Neural cell (in vitro differentiated cells): ENCODE results near the gene INPP5E. TPM values are rescaled to one million over a fixed set of nuclear protein-coding genes. Genes with fewer than 3 reads are reported as not detected.

ENCODE experiments used
- H2AFZ ChIP-seq: fragments of 200-600, 300-800 bp; sonication (generic), shearing (Covaris generic); 2 replicates; pipeline ENCODE4 v1.6.0; 2014; ENCODE audit warnings: low read depth, mild to moderate bottlenecking, antibody characterized with exemption, low read length, moderate library complexity
- H3F3A ChIP-seq: fragments of 200-600 bp; shearing (Covaris generic); 2 replicates; pipeline ENCODE4 v1.6.1; 2016; ENCODE audit warnings: mild to moderate bottlenecking, moderate library complexity, mixed read lengths, antibody characterized with exemption, low read length; ENCODE audit not compliant: insufficient read depth, poor library complexity, severe bottlenecking
- H3K27ac ChIP-seq: fragments of 200-600, 300-800 bp; sonication (generic), shearing (Covaris generic); 2 replicates; pipeline ENCODE4 v1.5.1; 2014; ENCODE audit warnings: mild to moderate bottlenecking, low read length, moderate library complexity
- H3K27me3 ChIP-seq: fragments of 300-800, 200-600 bp; sonication (generic), shearing (Covaris generic); 2 replicates; pipeline ENCODE4 v1.6.0; 2014; ENCODE audit warnings: mild to moderate bottlenecking, low read depth, low read length, moderate library complexity; ENCODE audit not compliant: insufficient read depth
- H3K36me3 ChIP-seq: fragments of 300-800, 200-600 bp; sonication (generic), shearing (Covaris generic); 2 replicates; pipeline ENCODE4 v1.5.1; 2014; ENCODE audit warnings: mild to moderate bottlenecking, antibody characterized with exemption, low read length, moderate library complexity; ENCODE audit not compliant: insufficient read depth
- H3K4me2 ChIP-seq: fragments of 300-800, 200-600 bp; sonication (generic), shearing (Covaris generic); 2 replicates; pipeline ENCODE4 v1.6.0; 2014; ENCODE audit warnings: mild to moderate bottlenecking, low read length
- H3K4me3 ChIP-seq: fragments of 300-800, 200-600 bp; sonication (generic), shearing (Covaris generic); 2 replicates; pipeline ENCODE4 v1.5.1; 2014; ENCODE audit warnings: mild to moderate bottlenecking, low read length, moderate library complexity
- H3K79me2 ChIP-seq: fragments of 200-600 bp; shearing (Covaris generic); replicated peaks from 2 replicates; pipeline ENCODE4 v1.6.0; 2014; ENCODE audit warnings: mild to moderate bottlenecking, low read length, moderate library complexity; ENCODE audit not compliant: insufficient read depth
- H3K9ac ChIP-seq: fragments of 300-800, 200-600 bp; sonication (generic), shearing (Covaris generic); 2 replicates; pipeline ENCODE4 v1.6.1; 2016; ENCODE audit warnings: mild to moderate bottlenecking, low read length, mixed read lengths
- H3K9me2 ChIP-seq: fragments of 200-600 bp; shearing (Covaris generic); 2 replicates; pipeline ENCODE4 v1.6.1; 2016; ENCODE audit warnings: mild to moderate bottlenecking, low read length, mixed read lengths; ENCODE audit not compliant: insufficient read depth
- H3K9me3 ChIP-seq: fragments of 200-600, 300-800 bp; sonication (generic), shearing (Covaris generic); 2 replicates; pipeline ENCODE4 v1.6.1; 2016; ENCODE audit warnings: mild to moderate bottlenecking, mixed run types, low read length, moderate library complexity, mixed read lengths
- H4K20me1 ChIP-seq: fragments of 200-600 bp; shearing (Covaris generic); 2 replicates; pipeline ENCODE4 v1.6.1; 2016; ENCODE audit warnings: mild to moderate bottlenecking, mixed run types; ENCODE audit not compliant: insufficient read depth
- CTCF ChIP-seq: fragments of 450-650 bp; IDR thresholded peaks from 2 replicates; pipeline ENCODE4 v1.5.1; 2014; ENCODE audit warnings: antibody characterized with exemption, mild to moderate bottlenecking, moderate library complexity; ENCODE audit not compliant: poor library complexity, severe bottlenecking
- EP300 ChIP-seq: fragments of 450-650 bp; conservative IDR thresholded peaks from 2 replicates; pipeline ENCODE4 v1.6.1; 2014; ENCODE audit warnings: antibody characterized with exemption, mild to moderate bottlenecking, moderate library complexity; ENCODE audit not compliant: poor library complexity, severe bottlenecking
- EZH2 ChIP-seq: fragments of 200-600, 300-800 bp; shearing (Covaris generic), sonication (generic); IDR thresholded peaks from 2 replicates; pipeline ENCODE4 v1.6.1; 2014; ENCODE audit warnings: antibody characterized with exemption, low read length, borderline replicate concordance, mild to moderate bottlenecking; ENCODE audit not compliant: insufficient read depth, poor library complexity, severe bottlenecking
- MXI1 ChIP-seq: fragments of 450-650 bp; conservative IDR thresholded peaks from 2 replicates; pipeline ENCODE4 v1.6.1; 2014; ENCODE audit warnings: antibody characterized with exemption, mild to moderate bottlenecking; ENCODE audit not compliant: poor library complexity, severe bottlenecking
- POLR2AphosphoS5 ChIP-seq: IDR thresholded peaks from 2 replicates; pipeline ENCODE4 v1.6.1; 2012
- RAD21 ChIP-seq: fragments of 450-650 bp; conservative IDR thresholded peaks from 2 replicates; pipeline ENCODE4 v1.6.1; 2014; ENCODE audit warnings: antibody characterized with exemption, mild to moderate bottlenecking, moderate library complexity
- SMC3 ChIP-seq: fragments of 450-650 bp; conservative IDR thresholded peaks from 2 replicates; pipeline ENCODE4 v1.6.1; 2014; ENCODE audit warnings: antibody characterized with exemption, mild to moderate bottlenecking, moderate library complexity; ENCODE audit not compliant: poor library complexity
- TAF1 ChIP-seq: IDR thresholded peaks from 2 replicates; pipeline ENCODE4 v1.6.1; 2012; ENCODE audit warnings: low read depth
- polyA plus RNA-seq: library from polyadenylated mRNA; depleted of rRNA; stranded (reverse); fragments of >200 nt; gene quantifications from 2 replicates; pipeline ENCODE4 v1.2.3, GENCODE V29; 2014
- TF ChIP-seq, protein P1 (sequence below): IDR thresholded peaks from 2 replicates; pipeline ENCODE4 v1.6.1; 2012; ENCODE audit warnings: borderline replicate concordance

Gene INPP5E
- polyA plus RNA-seq, 1 donor from 2014 or later: 17.9 TPM

- TF ChIP-seq EP300 (peak; percentile 58), TAF1 (no peak), POLR2AphosphoS5 (peak; percentile 96), SMC3 (no peak), MXI1 (peak; percentile 74), RAD21 (no peak), EZH2 (no peak), CTCF (no peak)
- TF ChIP-seq, protein P1, sequence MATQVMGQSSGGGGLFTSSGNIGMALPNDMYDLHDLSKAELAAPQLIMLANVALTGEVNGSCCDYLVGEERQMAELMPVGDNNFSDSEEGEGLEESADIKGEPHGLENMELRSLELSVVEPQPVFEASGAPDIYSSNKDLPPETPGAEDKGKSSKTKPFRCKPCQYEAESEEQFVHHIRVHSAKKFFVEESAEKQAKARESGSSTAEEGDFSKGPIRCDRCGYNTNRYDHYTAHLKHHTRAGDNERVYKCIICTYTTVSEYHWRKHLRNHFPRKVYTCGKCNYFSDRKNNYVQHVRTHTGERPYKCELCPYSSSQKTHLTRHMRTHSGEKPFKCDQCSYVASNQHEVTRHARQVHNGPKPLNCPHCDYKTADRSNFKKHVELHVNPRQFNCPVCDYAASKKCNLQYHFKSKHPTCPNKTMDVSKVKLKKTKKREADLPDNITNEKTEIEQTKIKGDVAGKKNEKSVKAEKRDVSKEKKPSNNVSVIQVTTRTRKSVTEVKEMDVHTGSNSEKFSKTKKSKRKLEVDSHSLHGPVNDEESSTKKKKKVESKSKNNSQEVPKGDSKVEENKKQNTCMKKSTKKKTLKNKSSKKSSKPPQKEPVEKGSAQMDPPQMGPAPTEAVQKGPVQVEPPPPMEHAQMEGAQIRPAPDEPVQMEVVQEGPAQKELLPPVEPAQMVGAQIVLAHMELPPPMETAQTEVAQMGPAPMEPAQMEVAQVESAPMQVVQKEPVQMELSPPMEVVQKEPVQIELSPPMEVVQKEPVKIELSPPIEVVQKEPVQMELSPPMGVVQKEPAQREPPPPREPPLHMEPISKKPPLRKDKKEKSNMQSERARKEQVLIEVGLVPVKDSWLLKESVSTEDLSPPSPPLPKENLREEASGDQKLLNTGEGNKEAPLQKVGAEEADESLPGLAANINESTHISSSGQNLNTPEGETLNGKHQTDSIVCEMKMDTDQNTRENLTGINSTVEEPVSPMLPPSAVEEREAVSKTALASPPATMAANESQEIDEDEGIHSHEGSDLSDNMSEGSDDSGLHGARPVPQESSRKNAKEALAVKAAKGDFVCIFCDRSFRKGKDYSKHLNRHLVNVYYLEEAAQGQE: peak; percentile 84
- Histone ChIP-seq H3K79me2 (peaks cover 33% of the 10 kb centered on the region), H3K9ac (peak within 1 kb of the TSS; percentile 86), H3K36me3 (no peaks in the 10 kb centered on the region), H3K27ac (peak within 1 kb of the TSS; percentile 95), H3K9me2 (no peaks in the 10 kb centered on the region), H3K9me3 (no peaks in the 10 kb centered on the region), H4K20me1 (peaks cover 4% of the 10 kb centered on the region), H2AFZ (peak within 1 kb of the TSS; percentile 65), H3K4me2 (peak within 1 kb of the TSS; percentile 90), H3K27me3 (no peaks in the 10 kb centered on the region), H3K4me3 (peak within 1 kb of the TSS; percentile 70), H3F3A (no peaks in the 10 kb centered on the region)
Observed at GRCh38 chr9:136482793-136483588, 43.3 kb upstream of the INPP5E start, which contains the start of gene SEC16A. Gene SEC16A, minus strand, starts transcription at chr9:136483040. Its CDS starts 5,425 bp downstream, at chr9:136477615.

DNA sequence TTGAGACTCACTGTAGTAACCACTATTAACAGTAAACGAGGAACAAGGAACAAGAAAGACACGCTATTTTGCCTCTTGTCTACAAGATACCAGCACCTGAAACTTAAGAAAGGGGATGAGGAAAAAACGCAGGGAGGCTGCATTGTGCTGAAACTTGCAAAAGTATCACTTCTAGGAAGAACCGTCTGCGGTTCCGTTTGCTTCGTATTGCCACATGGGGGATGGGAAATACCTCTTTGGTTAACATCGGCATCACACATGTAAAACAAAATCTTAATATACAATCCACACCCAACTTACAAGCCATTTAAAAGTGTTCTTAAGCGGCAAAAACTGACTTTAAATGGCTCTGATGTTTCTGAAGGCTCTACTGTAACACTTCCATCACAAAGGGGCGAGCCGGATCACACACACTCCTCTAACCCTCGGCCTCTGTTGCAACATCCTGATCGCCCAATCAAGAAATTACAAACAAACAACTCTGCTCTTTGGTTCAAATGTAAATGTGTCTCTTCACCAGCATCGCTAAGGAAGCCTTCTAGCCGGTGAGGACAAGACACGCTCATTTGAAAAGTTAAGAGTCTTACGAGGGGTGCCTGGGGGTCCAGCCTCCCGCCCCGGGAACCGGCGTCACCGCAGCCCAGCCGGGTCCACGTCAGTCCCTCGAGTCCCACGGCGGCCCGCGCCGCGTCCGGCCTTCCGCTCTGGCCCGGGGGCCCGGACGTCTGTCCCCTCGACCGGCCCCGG is 42.6 kb upstream of the INPP5E start:
- no peak overlapping the region for H2AFZ ChIP-seq
- H3K9me2 ChIP-seq: no peaks in the 10 kb centered on the region
- peak overlapping the region; percentile 70 for H3K4me3 ChIP-seq
- no peaks in the 10 kb centered on the region for H3K36me3 ChIP-seq
- TF ChIP-seq SMC3: no peak
- peak overlapping the region; percentile 90 for H3K4me2 ChIP-seq
- peak overlapping the region; percentile 95 for H3K27ac ChIP-seq
- no peaks in the 10 kb centered on the region for H3K27me3 ChIP-seq
- peaks cover 4% of the 10 kb centered on the region for H4K20me1 ChIP-seq
- no peaks in the 10 kb centered on the region for H3K9me3 ChIP-seq
- H3K79me2 ChIP-seq: peaks cover 40% of the 10 kb centered on the region
- peak overlapping the region; percentile 86 for H3K9ac ChIP-seq
- H3F3A ChIP-seq: no peaks in the 10 kb centered on the region
